NB4 (cell line): Measurements from ENCODE around the gene CDK14.

Experiments
- CTCF ChIP-seq: IDR thresholded peaks from one replicate; pipeline ENCODE4 v1.5.1; 2012; ENCODE audit warnings: low read depth, low read length
- MYC ChIP-seq: IDR thresholded peaks from 2 replicates; pipeline ENCODE4 v1.6.1; 2011; ENCODE audit warnings: low read depth, low read length

DNA sequence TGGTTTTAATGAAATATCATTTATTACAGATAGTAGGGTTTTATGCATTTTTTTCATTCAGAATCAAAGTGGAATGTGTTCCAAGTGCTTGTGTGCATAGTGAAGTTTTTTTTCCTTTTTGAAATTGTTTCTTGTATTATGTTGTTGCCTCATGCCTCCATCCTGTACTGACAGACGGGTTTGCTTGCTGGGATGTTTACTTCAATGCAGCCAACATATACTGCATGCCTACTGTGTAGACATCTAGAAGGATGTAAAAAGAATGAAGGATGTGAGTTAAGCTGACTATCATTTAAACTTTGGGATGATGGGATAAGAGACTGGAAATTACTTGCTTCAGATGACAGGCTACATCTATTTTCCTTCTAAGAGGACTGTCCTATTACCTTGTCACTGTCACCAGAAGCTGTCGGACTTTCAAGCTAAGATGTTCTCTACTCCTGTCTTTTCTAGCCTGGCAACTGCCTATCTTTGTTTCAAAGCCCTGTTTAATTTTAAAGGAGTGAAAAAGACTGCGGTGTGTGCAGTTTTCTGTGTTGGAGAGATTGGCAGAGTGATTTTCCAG is 243.7 kb downstream of the CDK14 start:
- TF ChIP-seq MYC: no peak
- TF ChIP-seq CTCF: no peak
